Activated CD4-positive, alpha-beta T cell treated with anti-CD3 and anti-CD28 coated beads, Interleukin-2, amount 10 ng/mL, durations not matched to agents 7 days and 5 days (primary cell): ENCODE results near the gene CTNNA3. TPM values are rescaled to one million over a fixed set of nuclear protein-coding genes. Genes with fewer than 3 reads are reported as not detected.

Source experiments
- CTCF ChIA-PET: fragments of 350-600 bp; sonication (Branson Sonifier 250); formaldehyde crosslinking; loops from one replicate; lab custom pipeline; 2021; ENCODE audit warnings: antibody characterized with exemption; lab: Charles Lee
- POLR2A ChIA-PET: fragments of 350-600 bp; sonication (Branson Sonifier 250); formaldehyde crosslinking; loops from one replicate; lab custom pipeline; 2021; ENCODE audit warnings: antibody characterized with exemption; lab: Charles Lee
- DNase-seq: peaks from one replicate; pipeline ENCODE4 v3.0.0-alpha.2; 2020
- H3K27ac Mint-ChIP-seq: one replicate; pipeline ENCODE4 v1.8.0; 2021; ENCODE audit warnings: mild to moderate bottlenecking, moderate library complexity, mixed read lengths
- H3K27me3 Mint-ChIP-seq: one replicate; pipeline ENCODE4 v1.8.0; 2021; ENCODE audit warnings: mixed read lengths
- H3K36me3 Mint-ChIP-seq: one replicate; pipeline ENCODE4 v1.8.0; 2021; ENCODE audit warnings: low read depth, mixed read lengths
- H3K4me1 Mint-ChIP-seq: one replicate; pipeline ENCODE4 v1.8.0; 2021; ENCODE audit warnings: mixed read lengths
- H3K4me3 Mint-ChIP-seq: one replicate; pipeline ENCODE4 v1.8.0; 2021; ENCODE audit warnings: mild to moderate bottlenecking, moderate library complexity, mixed read lengths
- H3K9me3 Mint-ChIP-seq: one replicate; pipeline ENCODE4 v1.8.0; 2021; ENCODE audit warnings: mixed read lengths
- total RNA-seq, 2 experiments: library from RNA; stranded (reverse); gene quantifications; one replicate each; pipeline ENCODE4 v1.2.3, GENCODE V29; 2021

CTNNA3 gene
- total RNA-seq, 2 experiments from 2014 or later = 0.57 to 0.58 TPM

DNA sequence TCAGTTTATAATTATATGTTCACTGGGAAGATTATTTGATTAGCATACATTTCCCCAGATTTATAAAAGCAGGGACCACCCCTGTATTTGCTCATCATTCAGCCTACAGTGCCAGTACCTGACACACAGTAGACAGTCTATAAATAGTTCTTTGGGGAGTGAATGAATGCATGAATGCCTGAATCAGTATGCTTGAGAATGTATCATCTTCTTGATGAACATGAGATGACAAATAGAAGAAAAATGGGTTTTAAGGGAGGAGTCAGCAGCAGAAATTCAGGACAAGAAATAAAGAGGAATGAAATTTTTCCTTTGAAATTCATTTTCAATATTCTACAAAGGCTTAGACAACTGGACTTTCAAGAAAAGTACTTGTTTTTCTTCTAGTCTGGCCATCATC lies 1066.0 kb downstream of the CTNNA3 start:
- H3K36me3 Mint-ChIP-seq = no peaks in the 10 kb centered on the region
- H3K4me1 Mint-ChIP-seq = no peaks in the 10 kb centered on the region
- H3K9me3 Mint-ChIP-seq = no peaks in the 10 kb centered on the region
- ChIA-PET POLR2A (no interaction called here), CTCF (no interaction called here)
- no peak for DNase-seq
- no peak overlapping the region for H3K27ac Mint-ChIP-seq
- H3K4me3 Mint-ChIP-seq = no peak overlapping the region
- no peaks in the 10 kb centered on the region for H3K27me3 Mint-ChIP-seq

DNA sequence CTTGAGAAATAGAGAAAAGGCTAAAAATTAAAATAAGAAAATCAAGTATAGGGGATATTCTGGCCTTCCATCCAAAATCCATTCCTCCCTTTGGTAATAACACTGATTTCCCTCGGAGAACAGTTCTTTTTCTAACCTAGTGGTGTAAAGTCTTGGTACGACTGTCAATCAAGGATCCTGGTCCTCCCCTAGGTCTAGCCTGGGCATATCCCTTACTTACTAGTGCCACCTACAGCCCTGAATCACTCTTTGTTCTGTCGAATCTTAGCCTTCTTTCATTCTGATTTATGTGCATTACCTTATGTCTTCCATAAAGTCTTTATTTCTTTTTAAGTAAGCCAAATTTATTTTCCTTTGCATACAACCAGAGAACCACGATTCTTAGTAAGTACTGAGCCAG lies 1068.8 kb downstream of the CTNNA3 start:
- Mint-ChIP-seq H3K4me3 (no peak overlapping the region), H3K36me3 (no peaks in the 10 kb centered on the region), H3K27ac (no peak overlapping the region), H3K9me3 (no peaks in the 10 kb centered on the region), H3K4me1 (no peaks in the 10 kb centered on the region), H3K27me3 (no peaks in the 10 kb centered on the region)
- POLR2A ChIA-PET = no interaction called here
- CTCF ChIA-PET = no interaction called here
- no peak for DNase-seq

DNA sequence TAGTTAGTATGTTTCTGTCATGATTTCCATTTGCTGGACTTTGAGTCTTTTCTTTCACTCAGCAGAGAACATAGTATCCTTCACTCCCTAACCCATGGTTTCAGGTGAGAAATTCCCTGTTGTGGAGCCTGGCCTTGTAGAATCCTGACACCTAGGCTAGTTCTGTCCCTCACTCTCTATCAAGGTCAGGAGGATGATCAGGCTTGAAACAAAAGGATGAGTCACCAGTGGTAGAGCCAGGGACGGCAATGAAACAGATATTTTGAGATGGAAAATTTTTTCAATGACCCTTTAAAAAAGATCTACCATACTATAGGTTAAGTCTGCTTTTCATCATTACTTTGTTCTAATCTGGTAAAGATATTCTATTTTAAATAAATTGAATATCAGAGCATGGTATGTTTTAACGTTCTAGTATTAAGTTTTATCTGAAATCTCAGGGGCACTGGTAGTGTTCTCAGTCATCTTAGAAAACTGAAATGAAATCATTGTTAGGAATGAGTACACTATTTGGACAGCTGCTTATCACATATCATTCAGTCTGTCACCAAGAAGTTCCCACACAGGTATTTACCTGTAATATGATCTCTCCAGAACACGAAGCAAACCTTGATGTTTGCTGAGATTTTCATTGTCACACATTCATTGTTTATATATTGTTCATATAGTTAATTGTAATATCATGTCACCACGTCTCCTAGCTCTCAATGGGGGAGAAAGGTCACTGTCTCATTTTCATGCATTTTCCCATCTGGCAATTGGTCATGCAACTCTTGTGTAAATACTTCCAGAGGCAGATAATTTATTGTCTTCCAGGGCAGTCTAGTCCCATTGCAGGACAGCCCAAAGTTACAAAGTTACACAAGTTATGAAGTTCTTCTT lies 1070.0 kb downstream of the CTNNA3 start:
- DNase-seq = no peak
- Mint-ChIP-seq H3K4me3 (no peak overlapping the region), H3K9me3 (no peaks in the 10 kb centered on the region), H3K27me3 (no peaks in the 10 kb centered on the region), H3K27ac (no peak overlapping the region), H3K4me1 (no peaks in the 10 kb centered on the region), H3K36me3 (no peaks in the 10 kb centered on the region)
- CTCF ChIA-PET = no interaction called here
- POLR2A ChIA-PET = no interaction called here

DNA sequence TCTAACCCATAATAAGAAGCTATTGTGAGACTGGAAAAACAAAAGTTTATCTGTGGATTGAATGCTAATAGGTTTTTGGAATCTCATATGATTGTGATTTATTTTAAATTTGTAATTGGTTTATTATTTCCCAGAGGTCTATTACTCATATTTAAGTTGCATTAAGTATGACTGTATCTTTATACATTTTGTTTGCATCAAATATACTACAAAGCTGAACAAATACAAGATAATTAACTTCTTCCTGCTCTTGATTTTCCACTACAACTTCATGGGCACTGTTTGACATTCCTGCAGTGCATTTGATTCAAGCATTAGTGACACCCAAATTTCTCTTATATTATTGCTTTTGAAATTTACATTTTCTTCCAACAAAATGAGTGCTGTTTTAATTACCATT lies 1073.9 kb downstream of the CTNNA3 start:
- no peaks in the 10 kb centered on the region for H3K36me3 Mint-ChIP-seq
- POLR2A ChIA-PET = no interaction called here
- H3K4me1 Mint-ChIP-seq = no peaks in the 10 kb centered on the region
- H3K27ac Mint-ChIP-seq = no peak overlapping the region
- H3K27me3 Mint-ChIP-seq = no peaks in the 10 kb centered on the region
- no peak overlapping the region for H3K4me3 Mint-ChIP-seq
- no peak for DNase-seq
- CTCF ChIA-PET = no interaction called here
- H3K9me3 Mint-ChIP-seq = no peaks in the 10 kb centered on the region

DNA sequence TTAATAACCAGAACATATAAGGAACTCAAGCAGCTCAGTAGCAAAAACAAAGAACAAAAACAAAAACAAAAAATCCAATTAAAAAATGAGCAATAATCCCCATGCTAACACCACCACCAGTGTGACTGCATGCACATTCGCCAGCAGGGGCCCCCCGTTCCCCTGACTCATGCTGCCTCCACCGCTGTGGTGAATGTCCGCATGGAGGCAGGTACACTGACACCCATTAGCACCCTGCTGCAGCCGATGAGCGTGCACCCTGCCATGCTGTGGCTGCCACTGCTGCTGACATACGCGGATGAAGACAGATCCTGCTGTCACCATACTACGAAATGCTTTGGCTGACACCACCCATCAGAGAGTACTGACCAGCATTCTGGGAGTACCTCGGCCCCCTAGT lies 1091.8 kb downstream of the CTNNA3 start:
- Mint-ChIP-seq H3K36me3 (no peaks in the 10 kb centered on the region), H3K4me1 (no peaks in the 10 kb centered on the region), H3K27ac (no peak overlapping the region), H3K9me3 (peaks cover 19% of the 10 kb centered on the region), H3K27me3 (no peaks in the 10 kb centered on the region), H3K4me3 (no peak overlapping the region)
- POLR2A ChIA-PET = no interaction called here
- DNase-seq = no peak
- CTCF ChIA-PET = no interaction called here

DNA sequence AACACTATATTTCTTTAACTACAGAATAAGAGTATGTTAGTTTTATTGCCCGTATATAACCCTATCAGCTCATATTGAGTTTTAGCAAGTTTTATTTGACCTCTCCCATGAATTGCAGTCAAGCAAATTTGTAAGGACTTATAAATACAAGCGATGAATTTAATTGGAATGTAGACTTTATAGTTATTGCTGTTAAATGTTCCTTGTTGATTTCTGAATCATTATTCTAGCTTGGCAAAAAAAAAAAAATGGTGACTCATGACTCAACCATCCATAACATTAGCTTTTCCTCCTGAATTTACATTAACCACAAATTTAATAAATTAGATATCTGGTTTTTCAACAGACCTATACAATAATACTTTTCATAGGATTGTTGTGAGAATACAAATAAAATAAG lies 1104.1 kb downstream of the CTNNA3 start:
- H3K4me3 Mint-ChIP-seq = no peak overlapping the region
- H3K9me3 Mint-ChIP-seq = no peaks in the 10 kb centered on the region
- DNase-seq = no peak
- H3K27ac Mint-ChIP-seq = no peak overlapping the region
- no peaks in the 10 kb centered on the region for H3K27me3 Mint-ChIP-seq
- CTCF ChIA-PET = no interaction called here
- H3K36me3 Mint-ChIP-seq = no peaks in the 10 kb centered on the region
- H3K4me1 Mint-ChIP-seq = no peaks in the 10 kb centered on the region
- POLR2A ChIA-PET = no interaction called here

DNA sequence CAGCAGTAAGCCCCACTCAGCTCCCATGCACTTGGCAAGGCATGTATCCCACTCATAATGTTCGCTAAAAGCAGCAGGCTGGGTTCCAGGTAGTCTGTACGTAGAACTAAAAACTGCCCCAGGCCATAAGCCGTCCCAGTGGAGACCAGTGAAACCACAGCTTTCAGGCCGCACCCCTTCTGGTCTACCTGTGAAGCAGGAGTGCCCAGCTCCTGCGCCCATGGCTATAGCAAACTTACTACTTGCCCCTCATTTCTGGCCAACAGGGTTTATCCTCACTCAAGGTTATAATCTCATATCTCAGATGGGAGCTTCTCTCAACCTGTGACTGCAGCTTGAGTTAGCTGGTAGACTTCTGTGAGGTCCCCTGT lies 1108.3 kb downstream of the CTNNA3 start:
- CTCF ChIA-PET = no interaction called here
- Mint-ChIP-seq H3K36me3 (no peaks in the 10 kb centered on the region), H3K4me1 (no peaks in the 10 kb centered on the region), H3K27ac (no peak overlapping the region), H3K9me3 (no peaks in the 10 kb centered on the region), H3K4me3 (no peak overlapping the region), H3K27me3 (no peaks in the 10 kb centered on the region)
- no peak for DNase-seq
- POLR2A ChIA-PET = no interaction called here

DNA sequence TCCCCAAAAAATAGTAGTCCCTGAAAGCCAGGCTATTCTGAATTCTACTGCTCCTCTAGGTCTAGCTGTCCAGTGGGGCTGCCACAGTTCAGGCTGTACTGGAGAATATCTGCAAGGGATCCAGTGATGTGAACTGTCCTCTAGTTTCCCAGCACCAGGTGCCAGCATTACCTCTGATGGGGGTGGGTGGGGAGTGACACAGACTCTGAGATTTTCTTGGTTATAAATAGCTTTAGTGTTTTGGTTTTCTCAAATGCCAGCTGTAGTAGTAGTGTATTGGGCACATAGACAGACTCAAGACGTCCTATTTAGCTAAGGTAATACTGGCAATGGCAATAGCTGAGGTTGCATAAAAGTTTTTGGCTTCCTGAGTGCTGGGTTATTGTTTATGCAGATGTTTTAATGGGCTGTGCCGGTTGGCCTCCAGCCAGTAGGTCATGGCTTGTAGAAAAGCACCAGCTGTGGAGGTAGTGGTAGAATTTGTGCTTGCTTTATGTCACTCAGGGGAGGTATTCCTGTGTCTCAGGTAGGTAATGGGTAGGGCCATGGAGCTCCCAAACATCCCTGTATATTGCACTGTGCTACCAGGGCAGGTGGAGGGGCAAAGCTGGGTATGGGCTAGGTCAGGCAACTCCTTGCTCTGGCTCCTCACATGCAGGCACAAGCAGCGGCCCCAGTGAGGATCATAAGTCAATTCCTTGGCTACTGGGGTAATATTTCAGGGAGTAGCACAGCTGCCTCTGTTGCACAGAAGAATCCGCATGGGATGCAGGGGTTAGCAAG lies 1108.9 kb downstream of the CTNNA3 start:
- POLR2A ChIA-PET = no interaction called here
- Mint-ChIP-seq H3K27ac (no peak overlapping the region), H3K9me3 (no peaks in the 10 kb centered on the region), H3K27me3 (no peaks in the 10 kb centered on the region), H3K4me1 (no peaks in the 10 kb centered on the region), H3K36me3 (no peaks in the 10 kb centered on the region), H3K4me3 (no peak overlapping the region)
- CTCF ChIA-PET = no interaction called here
- DNase-seq = no peak

DNA sequence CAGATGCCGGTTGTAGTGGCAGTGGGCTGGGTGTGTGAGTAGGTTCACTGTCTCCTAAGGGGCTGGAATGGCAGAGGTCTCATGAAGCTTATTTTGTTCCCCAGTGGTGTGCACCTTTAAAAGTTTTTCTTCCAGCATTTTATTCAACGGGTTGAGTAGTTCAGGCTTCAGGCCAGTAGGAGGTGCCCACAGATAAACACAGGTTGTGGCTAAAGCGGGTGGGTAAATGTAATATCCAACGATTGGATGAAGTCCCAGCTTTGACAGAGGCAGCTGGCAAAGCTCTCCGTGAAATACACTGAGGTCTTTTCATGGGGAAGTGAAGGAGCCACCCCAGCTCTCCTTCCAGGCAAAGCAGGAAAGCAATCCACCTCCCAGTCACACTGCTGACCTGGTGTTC lies 1109.9 kb downstream of the CTNNA3 start:
- no peak overlapping the region for H3K4me3 Mint-ChIP-seq
- H3K27me3 Mint-ChIP-seq = no peaks in the 10 kb centered on the region
- CTCF ChIA-PET = no interaction called here
- no peaks in the 10 kb centered on the region for H3K9me3 Mint-ChIP-seq
- POLR2A ChIA-PET = no interaction called here
- H3K4me1 Mint-ChIP-seq = no peaks in the 10 kb centered on the region
- H3K27ac Mint-ChIP-seq = no peak overlapping the region
- no peak for DNase-seq
- no peaks in the 10 kb centered on the region for H3K36me3 Mint-ChIP-seq

DNA sequence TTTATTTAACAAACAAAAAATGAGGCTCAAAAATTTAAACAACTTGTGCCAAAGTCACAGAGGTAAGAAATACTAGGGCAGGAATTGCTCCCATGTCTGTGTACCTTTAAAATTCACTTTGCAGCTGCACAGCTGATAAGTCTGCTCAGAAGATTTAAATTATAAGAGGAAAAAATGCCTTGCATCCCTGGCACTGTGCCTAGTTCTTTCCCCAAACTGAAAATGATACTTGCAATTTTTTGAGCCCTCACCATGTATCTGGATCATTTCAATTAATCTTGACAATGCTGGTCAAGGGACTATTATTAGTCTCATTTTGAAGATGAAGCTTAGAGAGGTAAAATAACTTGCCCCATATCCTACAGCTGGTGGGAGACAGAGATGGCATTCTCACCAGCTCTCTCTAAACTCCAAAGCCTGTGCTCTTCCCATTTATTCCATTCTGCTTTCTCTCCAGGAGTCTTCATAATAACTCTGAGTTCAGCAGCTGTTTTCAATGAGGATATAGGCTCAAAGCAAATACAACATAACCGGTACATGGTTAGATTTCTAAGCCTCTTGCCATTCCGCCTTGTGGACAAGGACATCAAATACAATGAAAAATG lies 1120.6 kb downstream of the CTNNA3 start:
- Mint-ChIP-seq H3K4me3 (no peak overlapping the region), H3K27me3 (no peaks in the 10 kb centered on the region), H3K9me3 (no peaks in the 10 kb centered on the region), H3K4me1 (no peaks in the 10 kb centered on the region), H3K36me3 (no peaks in the 10 kb centered on the region), H3K27ac (no peak overlapping the region)
- CTCF ChIA-PET = no interaction called here
- DNase-seq = no peak
- POLR2A ChIA-PET = no interaction called here

DNA sequence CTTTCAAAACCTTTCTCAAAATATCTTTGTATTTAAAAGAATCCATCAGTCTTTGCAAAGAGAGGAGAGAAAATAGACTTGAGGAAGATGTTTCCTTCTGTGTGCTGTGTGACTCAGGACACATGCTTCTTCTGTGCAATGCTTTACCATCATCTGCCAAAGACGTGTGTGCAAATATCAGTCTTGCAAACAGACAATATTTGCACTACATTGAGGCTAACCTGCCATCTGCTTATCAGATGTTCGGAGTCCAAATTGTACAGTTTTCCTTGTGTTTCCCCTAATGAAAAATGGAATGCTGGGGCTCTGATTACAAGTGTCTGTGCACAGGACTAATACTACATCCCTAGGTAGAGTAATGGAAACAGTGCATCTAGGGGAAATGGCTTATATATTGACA lies 1123.3 kb downstream of the CTNNA3 start:
- H3K9me3 Mint-ChIP-seq = no peaks in the 10 kb centered on the region
- ChIA-PET CTCF (no interaction called here), POLR2A (no interaction called here)
- H3K36me3 Mint-ChIP-seq = no peaks in the 10 kb centered on the region
- H3K4me1 Mint-ChIP-seq = no peaks in the 10 kb centered on the region
- H3K27ac Mint-ChIP-seq = no peak overlapping the region
- DNase-seq = no peak
- no peaks in the 10 kb centered on the region for H3K27me3 Mint-ChIP-seq
- no peak overlapping the region for H3K4me3 Mint-ChIP-seq

DNA sequence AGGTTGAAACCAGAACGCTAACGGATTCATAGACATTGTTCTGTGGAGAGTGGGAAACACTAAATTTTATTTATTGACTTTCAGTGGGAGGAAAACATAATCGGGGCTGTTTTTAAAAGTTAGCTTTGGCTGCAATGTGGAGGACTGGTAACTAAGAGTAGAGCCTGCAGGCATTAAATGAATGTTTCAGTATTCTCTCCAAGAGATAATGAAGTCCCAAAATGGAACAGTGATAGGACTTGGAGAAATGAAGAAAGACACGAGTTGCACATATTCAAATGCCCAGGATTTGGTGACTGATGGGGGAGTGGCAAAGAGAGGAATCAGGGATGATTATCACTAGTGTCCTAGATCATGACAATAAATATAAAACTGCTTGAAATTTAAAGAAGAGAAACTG lies 1130.0 kb downstream of the CTNNA3 start:
- H3K4me1 Mint-ChIP-seq = no peaks in the 10 kb centered on the region
- no peak overlapping the region for H3K4me3 Mint-ChIP-seq
- H3K27ac Mint-ChIP-seq = no peak overlapping the region
- H3K27me3 Mint-ChIP-seq = no peaks in the 10 kb centered on the region
- DNase-seq = no peak
- no peaks in the 10 kb centered on the region for H3K36me3 Mint-ChIP-seq
- ChIA-PET CTCF (no interaction called here), POLR2A (no interaction called here)
- peaks cover 2% of the 10 kb centered on the region for H3K9me3 Mint-ChIP-seq

DNA sequence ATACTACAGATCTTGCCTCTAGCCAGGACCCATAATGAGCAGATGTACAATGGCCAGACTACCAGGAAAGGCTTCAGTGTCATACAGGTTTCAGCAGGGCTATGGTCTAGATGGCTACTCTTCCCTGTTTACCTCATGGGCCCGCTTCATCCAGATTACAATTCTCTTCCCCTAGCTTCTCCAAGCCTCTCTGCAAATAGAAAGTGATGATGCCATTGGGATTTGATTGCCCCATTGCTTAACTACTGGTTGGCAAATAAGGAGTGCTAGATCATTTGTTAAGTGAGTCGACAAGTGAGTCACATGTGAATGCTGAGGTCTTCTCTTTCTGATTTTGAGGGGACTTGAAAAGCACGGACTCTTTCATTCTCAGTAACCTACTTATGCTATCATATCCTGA lies 1131.7 kb downstream of the CTNNA3 start:
- CTCF ChIA-PET = no interaction called here
- POLR2A ChIA-PET = no interaction called here
- Mint-ChIP-seq H3K9me3 (peaks cover 2% of the 10 kb centered on the region), H3K27me3 (no peaks in the 10 kb centered on the region), H3K27ac (no peak overlapping the region), H3K36me3 (no peaks in the 10 kb centered on the region), H3K4me1 (no peaks in the 10 kb centered on the region), H3K4me3 (no peak overlapping the region)
- no peak for DNase-seq
